Activated CD8-positive, alpha-beta T cell treated with anti-CD3 and anti-CD28 coated beads for 36 hours (primary cell): ENCODE measurements around the gene ADISSP. TPM values are rescaled to one million over a fixed set of nuclear protein-coding genes. Genes with fewer than 3 reads are reported as not detected.

Experiments
- ATAC-seq: fragments of 200-7000 bp; cut with Tn5 transposase; one replicate; pipeline ENCODE4 v1.10.0; 2021; ENCODE audit warnings: mild to moderate bottlenecking, moderate library complexity
- CTCF ChIA-PET: fragments of 350-600 bp; sonication (Branson Sonifier 250); formaldehyde crosslinking; loops from one replicate; lab custom pipeline; 2021; ENCODE audit warnings: antibody characterized with exemption; lab: Charles Lee
- POLR2A ChIA-PET: fragments of 350-600 bp; sonication (Branson Sonifier 250); formaldehyde crosslinking; loops from one replicate; lab custom pipeline; 2021; ENCODE audit warnings: antibody characterized with exemption; lab: Charles Lee
- DNase-seq: peaks from one replicate; pipeline ENCODE4 v3.0.0-alpha.2; 2020
- H3K27ac Mint-ChIP-seq: one replicate; pipeline ENCODE4 v1.8.0; 2021; ENCODE audit warnings: mild to moderate bottlenecking, mixed read lengths
- H3K27me3 Mint-ChIP-seq: one replicate; pipeline ENCODE4 v1.8.0; 2021; ENCODE audit warnings: mixed read lengths
- H3K36me3 Mint-ChIP-seq: one replicate; pipeline ENCODE4 v1.8.0; 2021; ENCODE audit warnings: low read depth, mixed read lengths
- H3K4me1 Mint-ChIP-seq: one replicate; pipeline ENCODE4 v1.8.0; 2021; ENCODE audit warnings: low read depth, mixed read lengths
- H3K4me3 Mint-ChIP-seq: one replicate; pipeline ENCODE4 v1.8.0; 2021; ENCODE audit warnings: mild to moderate bottlenecking, moderate library complexity, mixed read lengths
- H3K9me3 Mint-ChIP-seq: one replicate; pipeline ENCODE4 v1.8.0; 2021; ENCODE audit warnings: mixed read lengths
- intact Hi-C: fragments of 100-400 bp; cut with micrococcal nuclease; formaldehyde crosslinking; loops from one replicate; pipeline ENCODE4 v1.10.0; 2022
- total RNA-seq, 2 experiments: library from RNA; stranded (reverse); gene quantifications; one replicate each; pipeline ENCODE4 v1.2.3, GENCODE V29; 2021
- TF ChIP-seq, protein P1 (sequence below): fragments of 200-600 bp; IDR thresholded peaks from one replicate; pipeline ENCODE4 v1.8.0; 2022; ENCODE audit warnings: antibody characterized with exemption, mild to moderate bottlenecking

Gene ADISSP
- total RNA-seq, 2 experiments from 2014 or later = 62.5 to 66.6 TPM

DNA sequence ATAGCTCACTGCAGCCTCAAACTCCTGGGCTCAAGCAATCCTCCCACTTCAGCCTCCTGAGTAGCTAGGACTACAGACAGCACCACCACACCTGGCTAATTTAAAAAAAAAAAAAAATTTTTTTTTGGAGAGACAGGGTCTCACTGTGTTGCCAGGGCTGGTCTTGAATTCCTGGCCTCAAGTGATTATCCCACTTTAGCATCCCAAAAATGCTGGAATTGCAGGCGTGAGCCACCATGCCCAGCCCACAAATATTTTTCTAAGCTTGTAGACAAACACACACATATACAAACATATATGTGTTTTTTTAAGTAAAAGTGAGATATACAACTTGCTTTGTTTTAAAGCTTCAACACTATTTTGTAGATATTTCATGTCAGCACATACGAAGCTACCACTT, 24.3 kb downstream of the ADISSP start:
- no peak for ATAC-seq
- no peaks in the 10 kb centered on the region for H3K36me3 Mint-ChIP-seq
- ChIA-PET CTCF (interaction anchor here (1.0 to 1.5 kb wide), 2 partner anchors 9 to 24 kb away, joined by 3 to 4 read pairs; partner anchors contain the start of gene ADISSP), POLR2A (no interaction called here)
- no peak overlapping the region for H3K27ac Mint-ChIP-seq
- H3K27me3 Mint-ChIP-seq = peaks cover 4% of the 10 kb centered on the region
- DNase-seq = no peak
- no peaks in the 10 kb centered on the region for H3K9me3 Mint-ChIP-seq
- intact Hi-C loops = no loop called here
- TF ChIP-seq, protein P1, sequence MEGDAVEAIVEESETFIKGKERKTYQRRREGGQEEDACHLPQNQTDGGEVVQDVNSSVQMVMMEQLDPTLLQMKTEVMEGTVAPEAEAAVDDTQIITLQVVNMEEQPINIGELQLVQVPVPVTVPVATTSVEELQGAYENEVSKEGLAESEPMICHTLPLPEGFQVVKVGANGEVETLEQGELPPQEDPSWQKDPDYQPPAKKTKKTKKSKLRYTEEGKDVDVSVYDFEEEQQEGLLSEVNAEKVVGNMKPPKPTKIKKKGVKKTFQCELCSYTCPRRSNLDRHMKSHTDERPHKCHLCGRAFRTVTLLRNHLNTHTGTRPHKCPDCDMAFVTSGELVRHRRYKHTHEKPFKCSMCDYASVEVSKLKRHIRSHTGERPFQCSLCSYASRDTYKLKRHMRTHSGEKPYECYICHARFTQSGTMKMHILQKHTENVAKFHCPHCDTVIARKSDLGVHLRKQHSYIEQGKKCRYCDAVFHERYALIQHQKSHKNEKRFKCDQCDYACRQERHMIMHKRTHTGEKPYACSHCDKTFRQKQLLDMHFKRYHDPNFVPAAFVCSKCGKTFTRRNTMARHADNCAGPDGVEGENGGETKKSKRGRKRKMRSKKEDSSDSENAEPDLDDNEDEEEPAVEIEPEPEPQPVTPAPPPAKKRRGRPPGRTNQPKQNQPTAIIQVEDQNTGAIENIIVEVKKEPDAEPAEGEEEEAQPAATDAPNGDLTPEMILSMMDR = no peak
- H3K4me3 Mint-ChIP-seq = no peak overlapping the region
- peaks cover 7% of the 10 kb centered on the region for H3K4me1 Mint-ChIP-seq

- peaks cover 4% of the 10 kb centered on the region for H3K27me3 Mint-ChIP-seq
- no peak overlapping the region for H3K27ac Mint-ChIP-seq
- H3K4me3 Mint-ChIP-seq = no peak overlapping the region
- no peaks in the 10 kb centered on the region for H3K36me3 Mint-ChIP-seq
- POLR2A ChIA-PET = interaction anchor here (0.6 kb wide), 2 partner anchors 130 to 163 kb away, joined by 3 read pairs; no protein-coding TSS in a partner anchor
- DNase-seq (no peak), ATAC-seq (no peak)
- CTCF ChIA-PET = interaction anchor here (0.9 to 1.6 kb wide), 3 partner anchors 9 to 115 kb away, joined by 3 to 5 read pairs (median 4); no protein-coding TSS in a partner anchor
- intact Hi-C loops = no loop called here
- H3K9me3 Mint-ChIP-seq = no peaks in the 10 kb centered on the region
- TF ChIP-seq, protein P1 = no peak
- H3K4me1 Mint-ChIP-seq = peaks cover 7% of the 10 kb centered on the region
These were observed 25.6 kb downstream of the ADISSP start for GRCh38 chr20:3741836-3742458.

- intact Hi-C loops = no loop called here
- ChIA-PET POLR2A (interaction anchor here (1.1 kb wide), 1 partner anchor 184 kb away, joined by 3 read pairs; no protein-coding TSS in a partner anchor), CTCF (interaction anchor here (1.1 to 1.6 kb wide), 2 partner anchors 11 to 12 kb away, joined by 3 to 4 read pairs; no protein-coding TSS in a partner anchor)
- H3K4me3 Mint-ChIP-seq = no peak overlapping the region
- H3K4me1 Mint-ChIP-seq = peaks cover 7% of the 10 kb centered on the region
- DNase-seq = no peak
- peaks cover 4% of the 10 kb centered on the region for H3K27me3 Mint-ChIP-seq
- H3K9me3 Mint-ChIP-seq = no peaks in the 10 kb centered on the region
- ATAC-seq = no peak
- TF ChIP-seq, protein P1 = no peak
- H3K36me3 Mint-ChIP-seq = no peaks in the 10 kb centered on the region
- no peak overlapping the region for H3K27ac Mint-ChIP-seq
These were observed 26.8 kb downstream of the ADISSP start for GRCh38 chr20:3740615-3741301.

GRCh38 chr20:3739926-3740451, 27.6 kb downstream of the ADISSP start:
- ChIA-PET CTCF (interaction anchor here (1.1 to 1.2 kb wide), 2 partner anchors 10 to 13 kb away, joined by 3 to 7 read pairs; no protein-coding TSS in a partner anchor), POLR2A (interaction anchor here (1.1 kb wide), 1 partner anchor 185 kb away, joined by 3 read pairs; no protein-coding TSS in a partner anchor)
- no peak for ATAC-seq
- no peaks in the 10 kb centered on the region for H3K9me3 Mint-ChIP-seq
- H3K27me3 Mint-ChIP-seq = peaks cover 4% of the 10 kb centered on the region
- intact Hi-C loops = no loop called here
- H3K27ac Mint-ChIP-seq = no peak overlapping the region
- DNase-seq = no peak
- H3K4me1 Mint-ChIP-seq = peaks cover 4% of the 10 kb centered on the region
- no peak overlapping the region for H3K4me3 Mint-ChIP-seq
- no peaks in the 10 kb centered on the region for H3K36me3 Mint-ChIP-seq
- TF ChIP-seq, protein P1 = no peak
